Stimulated activated memory B cell treated with anti-CD40 and anti-IgM and Interleukin-4, amounts not matched to agents 10 μg/mL and 1 μg/mL and 100 μg/mL, for 72 hours (primary cell): ENCODE results near the gene IFI35.

ENCODE experiments used
- ATAC-seq: fragments of 150-1000 bp; cut with Tn5 transposase; 2 replicates; pipeline ENCODE4 v1.10.0; 2021
- H3K27ac Mint-ChIP-seq: one replicate; pipeline ENCODE4 v1.8.0; 2022; ENCODE audit warnings: mild to moderate bottlenecking, mixed read lengths
- H3K27me3 Mint-ChIP-seq: one replicate; pipeline ENCODE4 v1.8.0; 2022; ENCODE audit warnings: mixed read lengths
- H3K36me3 Mint-ChIP-seq: one replicate; pipeline ENCODE4 v1.8.0; 2022; ENCODE audit warnings: mixed read lengths
- H3K4me1 Mint-ChIP-seq: one replicate; pipeline ENCODE4 v1.8.0; 2022; ENCODE audit warnings: mixed read lengths
- H3K4me3 Mint-ChIP-seq: one replicate; pipeline ENCODE4 v1.8.0; 2022; ENCODE audit warnings: mild to moderate bottlenecking, moderate library complexity, mixed read lengths
- H3K9me3 Mint-ChIP-seq: one replicate; pipeline ENCODE4 v1.8.0; 2022; ENCODE audit warnings: mixed read lengths

Gene IFI35

DNA sequence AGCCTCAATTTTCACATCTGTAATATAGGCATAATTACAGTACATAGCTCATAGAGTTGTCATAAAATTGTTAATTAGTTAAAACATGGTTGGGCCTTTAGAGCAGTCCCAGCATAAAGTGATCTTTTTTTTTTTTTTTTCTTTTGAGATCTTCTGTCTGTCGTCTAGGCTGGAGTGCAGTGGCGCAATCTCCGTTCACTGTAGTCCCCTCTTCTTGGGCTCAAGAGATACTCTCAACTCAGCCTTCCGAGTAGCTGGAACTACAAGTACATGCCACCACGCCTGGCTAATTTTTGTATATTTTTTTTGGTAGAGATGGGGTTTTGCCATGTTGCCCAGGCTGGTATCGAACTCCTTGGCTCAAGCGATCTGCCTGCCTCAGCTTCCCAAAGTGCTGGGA lies 49.5 kb downstream of the IFI35 start:
- Mint-ChIP-seq H3K9me3 (no peaks in the 10 kb centered on the region), H3K36me3 (peaks cover 32% of the 10 kb centered on the region), H3K27me3 (no peaks in the 10 kb centered on the region), H3K27ac (no peak overlapping the region), H3K4me3 (no peak overlapping the region), H3K4me1 (no peaks in the 10 kb centered on the region)
- ATAC-seq, result no peak

DNA sequence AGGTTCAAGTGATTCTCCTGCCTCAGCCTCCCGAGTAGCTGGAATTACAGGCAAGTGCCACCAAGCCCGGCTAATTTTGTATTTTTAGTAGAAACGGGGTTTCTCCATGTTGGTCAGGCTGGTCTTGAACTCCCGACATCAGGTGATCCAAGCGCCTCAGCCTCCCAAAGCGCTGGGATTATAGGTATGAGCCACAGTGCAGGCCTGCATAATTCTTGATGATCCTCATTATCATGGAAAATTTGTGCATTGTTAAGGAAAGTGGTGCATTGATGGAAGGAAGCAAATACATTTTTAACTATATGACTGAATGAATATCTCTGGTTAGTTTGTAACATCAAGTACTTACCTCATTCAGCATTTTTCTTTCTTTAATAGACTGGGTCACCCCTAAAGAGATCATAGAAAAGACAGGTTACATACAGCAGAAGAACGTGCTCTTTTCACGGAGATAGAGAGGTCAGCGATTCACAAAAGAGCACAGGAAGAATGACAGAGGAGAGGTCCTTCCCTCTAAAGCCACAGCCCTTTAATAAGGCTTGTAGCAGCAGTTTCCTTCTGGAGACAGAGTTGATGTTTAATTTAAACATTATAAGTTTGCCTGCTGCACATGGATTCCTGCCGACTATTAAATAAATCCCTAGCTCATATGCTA lies 56.5 kb downstream of the IFI35 start:
- Mint-ChIP-seq H3K27ac (no peak overlapping the region), H3K27me3 (no peaks in the 10 kb centered on the region), H3K4me1 (no peaks in the 10 kb centered on the region), H3K36me3 (peaks cover 15% of the 10 kb centered on the region), H3K9me3 (no peaks in the 10 kb centered on the region), H3K4me3 (no peak overlapping the region)
- no peak for ATAC-seq
